ENCODE data around the gene HOXB4.

DNA sequence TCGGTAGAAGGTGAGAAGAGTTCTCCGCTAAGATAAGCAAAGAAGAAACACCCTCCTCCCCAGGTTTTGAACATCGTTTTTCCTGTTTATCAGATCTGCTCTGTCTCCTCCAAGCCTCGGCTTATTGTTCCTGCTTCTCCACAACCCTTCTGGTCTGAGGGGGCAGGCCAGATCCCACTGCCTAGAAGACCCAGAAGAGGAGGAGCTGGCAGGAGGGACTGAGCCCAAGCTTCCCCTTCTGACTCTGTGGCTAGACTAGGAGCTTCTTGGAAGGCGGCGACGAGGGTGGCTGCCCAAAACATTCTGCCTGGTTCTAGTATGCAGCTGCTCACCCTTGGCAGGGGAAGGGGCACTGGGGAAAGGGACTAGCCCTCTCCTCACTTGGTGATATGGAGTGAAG lies 20.6 kb upstream of the HOXB4 start:
- no peak for TF ChIP-seq EZH2 (IDR thresholded peaks at IDR 0.05; ENCODE audit: low read length, missing control alignments)
- TF ChIP-seq, protein P1, sequence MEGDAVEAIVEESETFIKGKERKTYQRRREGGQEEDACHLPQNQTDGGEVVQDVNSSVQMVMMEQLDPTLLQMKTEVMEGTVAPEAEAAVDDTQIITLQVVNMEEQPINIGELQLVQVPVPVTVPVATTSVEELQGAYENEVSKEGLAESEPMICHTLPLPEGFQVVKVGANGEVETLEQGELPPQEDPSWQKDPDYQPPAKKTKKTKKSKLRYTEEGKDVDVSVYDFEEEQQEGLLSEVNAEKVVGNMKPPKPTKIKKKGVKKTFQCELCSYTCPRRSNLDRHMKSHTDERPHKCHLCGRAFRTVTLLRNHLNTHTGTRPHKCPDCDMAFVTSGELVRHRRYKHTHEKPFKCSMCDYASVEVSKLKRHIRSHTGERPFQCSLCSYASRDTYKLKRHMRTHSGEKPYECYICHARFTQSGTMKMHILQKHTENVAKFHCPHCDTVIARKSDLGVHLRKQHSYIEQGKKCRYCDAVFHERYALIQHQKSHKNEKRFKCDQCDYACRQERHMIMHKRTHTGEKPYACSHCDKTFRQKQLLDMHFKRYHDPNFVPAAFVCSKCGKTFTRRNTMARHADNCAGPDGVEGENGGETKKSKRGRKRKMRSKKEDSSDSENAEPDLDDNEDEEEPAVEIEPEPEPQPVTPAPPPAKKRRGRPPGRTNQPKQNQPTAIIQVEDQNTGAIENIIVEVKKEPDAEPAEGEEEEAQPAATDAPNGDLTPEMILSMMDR (conservative IDR thresholded peaks at IDR 0.05 in 1 of 2, IDR thresholded peaks at IDR 0.05 in 1 of 2; ENCODE audit: low read depth in 1 of 2, low read length in 2 of 2) = no peak
